Left ventricle myocardium inferior (tissue), 1 donor: Measurements from ENCODE around the gene SEL1L. TPM values are rescaled to one million over a fixed set of nuclear protein-coding genes. Genes with fewer than 3 reads are reported as not detected.

ENCODE experiments used
- DNase-seq: peaks from one replicate; pipeline ENCODE4 v3.0.0-alpha.2; 2020
- H3K27ac ChIP-seq: fragments of 200-600 bp; replicated peaks from 2 replicates; pipeline ENCODE4 v1.8.0; 2021
- H3K27me3 ChIP-seq: fragments of 200-600 bp; 2 replicates; pipeline ENCODE4 v1.8.0; 2021; ENCODE audit warnings: low read depth
- H3K36me3 ChIP-seq: fragments of 200-600 bp; 2 replicates; pipeline ENCODE4 v1.8.0; 2021
- H3K4me1 ChIP-seq: fragments of 200-600 bp; 2 replicates; pipeline ENCODE4 v1.8.0; 2021
- H3K4me3 ChIP-seq: fragments of 200-600 bp; 2 replicates; pipeline ENCODE4 v1.8.0; 2021; ENCODE audit warnings: mild to moderate bottlenecking, moderate library complexity
- H3K9me3 ChIP-seq: fragments of 200-600 bp; replicated peaks from 2 replicates; pipeline ENCODE4 v1.8.0; 2021
- CTCF ChIP-seq: fragments of 200-600 bp; IDR thresholded peaks from 2 replicates; pipeline ENCODE4 v1.8.0; 2021; ENCODE audit warnings: antibody characterized with exemption, mild to moderate bottlenecking, borderline replicate concordance
- intact Hi-C: fragments of 100-400 bp; cut with micrococcal nuclease; formaldehyde crosslinking; loops from one replicate; pipeline ENCODE4 v1.11.0; 2022
- total RNA-seq: library from RNA; stranded (reverse); fragmentation: NEBNext Ultra II Directional; extraction: Animal tissue kit (Norgen Biotek cat#: 25700); gene quantifications from one replicate; pipeline ENCODE4 v1.2.1, GENCODE V29; 2021
- donor health status: DM: no; HTN: yes; CAD: no; lungs with severe emphysema.

Gene SEL1L
- total RNA-seq, 1 donor from 2014 or later = 54.4 TPM

GRCh38 chr14:81453166-81453766, 80.4 kb downstream of the SEL1L start:
- DNase-seq = no peak
- Histone ChIP-seq H3K9me3 (no peaks in the 10 kb centered on the region), H3K36me3 (no peaks in the 10 kb centered on the region), H3K27ac (no peak overlapping the region), H3K4me3 (no peak overlapping the region), H3K27me3 (peaks cover 25% of the 10 kb centered on the region), H3K4me1 (peaks cover 20% of the 10 kb centered on the region)
- intact Hi-C loops = loop anchor here (5.0 kb wide), 1 partner anchor 186 kb away; no protein-coding TSS in a partner anchor
- TF ChIP-seq CTCF = peak; percentile 87

GRCh38 chr14:81452341-81453133, 81.1 kb downstream of the SEL1L start:
- H3K4me1 ChIP-seq = peaks cover 20% of the 10 kb centered on the region
- H3K9me3 ChIP-seq = no peaks in the 10 kb centered on the region
- peaks cover 31% of the 10 kb centered on the region for H3K27me3 ChIP-seq
- TF ChIP-seq CTCF = no peak
- intact Hi-C loops = loop anchor here (5.0 kb wide), 1 partner anchor 185 kb away; no protein-coding TSS in a partner anchor
- no peak for DNase-seq
- no peak overlapping the region for H3K27ac ChIP-seq
- no peak overlapping the region for H3K4me3 ChIP-seq
- H3K36me3 ChIP-seq = no peaks in the 10 kb centered on the region

GRCh38 chr14:81450976-81451375, 82.7 kb downstream of the SEL1L start:
- intact Hi-C loops = loop anchor here (5.0 kb wide), 1 partner anchor 184 kb away; no protein-coding TSS in a partner anchor
- H3K27me3 ChIP-seq = peaks cover 38% of the 10 kb centered on the region
- no peaks in the 10 kb centered on the region for H3K36me3 ChIP-seq
- no peak for TF ChIP-seq CTCF
- no peak for DNase-seq
- peak overlapping the region; percentile 79 for H3K27ac ChIP-seq
- H3K4me1 ChIP-seq = peaks cover 25% of the 10 kb centered on the region
- no peak overlapping the region for H3K4me3 ChIP-seq
- H3K9me3 ChIP-seq = no peaks in the 10 kb centered on the region

GRCh38 chr14:81450100-81450531, 83.5 kb downstream of the SEL1L start:
- TF ChIP-seq CTCF = no peak
- no peaks in the 10 kb centered on the region for H3K9me3 ChIP-seq
- H3K27me3 ChIP-seq = peaks cover 46% of the 10 kb centered on the region
- DNase-seq = peak; percentile 72
- H3K4me1 ChIP-seq = peaks cover 25% of the 10 kb centered on the region
- peak overlapping the region; percentile 25 for H3K4me3 ChIP-seq
- H3K36me3 ChIP-seq = no peaks in the 10 kb centered on the region
- H3K27ac ChIP-seq = peak overlapping the region; percentile 79
- intact Hi-C loops = loop anchor here (5.0 kb wide), 1 partner anchor 183 kb away; no protein-coding TSS in a partner anchor

GRCh38 chr14:81449576-81449975, 84.1 kb downstream of the SEL1L start:
- Histone ChIP-seq H3K9me3 (no peaks in the 10 kb centered on the region), H3K4me1 (peaks cover 25% of the 10 kb centered on the region), H3K4me3 (peak overlapping the region; percentile 25), H3K36me3 (no peaks in the 10 kb centered on the region), H3K27ac (peak overlapping the region; percentile 79), H3K27me3 (peaks cover 50% of the 10 kb centered on the region)
- no peak for TF ChIP-seq CTCF
- DNase-seq = no peak
- intact Hi-C loops = no loop called here
